GM12878 (cell line): ENCODE results near the gene MRGPRG.
"Not testable (repeated sequence)": the region's sequence is repeated elsewhere in the genome, so short reads cannot be mapped to it uniquely, and the experiment has no call there.

ENCODE experiments used
- ATF2 ChIP-seq: IDR thresholded peaks from 2 replicates; pipeline ENCODE4 v1.6.1; 2012; ENCODE audit warnings: low read length, inconsistent platforms
- BMI1 ChIP-seq: fragments of 450-650 bp; IDR thresholded peaks from 2 replicates; pipeline ENCODE4 v1.6.1; 2016; ENCODE audit warnings: mild to moderate bottlenecking, moderate library complexity, borderline replicate concordance
- CHD4 ChIP-seq: fragments of 200-600 bp; sonication (generic); IDR thresholded peaks from 2 replicates; pipeline ENCODE4 v1.6.1; 2016; ENCODE audit warnings: mild to moderate bottlenecking
- CTCF ChIP-seq, 3 experiments: IDR thresholded peaks in 2 of 3; conservative IDR thresholded peaks in 1 of 3; 2 replicates each; pipeline ENCODE4 v1.5.1; 2011; ENCODE audit warnings: low read depth in 3 of 3, low read length in 3 of 3, mild to moderate bottlenecking in 3 of 3, control low read depth in 2 of 3, moderate library complexity in 2 of 3, inconsistent platforms in 1 of 3, mixed read lengths in 1 of 3; ENCODE audit not compliant: control insufficient read depth in 2 of 3, insufficient read depth in 1 of 3; ENCODE audit errors: extremely low read depth in 1 of 3
- EP300 ChIP-seq, 2 experiments: fragments of 150-350 bp in 1 of 2; IDR thresholded peaks; 2 replicates each; pipeline ENCODE4 v1.6.1; 2011 to 2012; ENCODE audit warnings: low read depth in 2 of 2, low read length in 2 of 2, borderline replicate concordance in 1 of 2, improper control_type of control experiment in 1 of 2, inconsistent platforms in 1 of 2; ENCODE audit not compliant: control insufficient read depth in 1 of 2
- EZH2 ChIP-seq: IDR thresholded peaks from 2 replicates; pipeline ENCODE4 v1.6.1; 2012; ENCODE audit warnings: low read depth, mild to moderate bottlenecking, control low read depth, inconsistent platforms, low read length, borderline replicate concordance; ENCODE audit not compliant: control insufficient read depth
- POLR2AphosphoS5 ChIP-seq: IDR thresholded peaks from 2 replicates; pipeline ENCODE4 v1.6.1; 2011; ENCODE audit warnings: mild to moderate bottlenecking, low read length, inconsistent platforms
- STAT1 ChIP-seq: fragments of 450-650 bp; conservative IDR thresholded peaks from 2 replicates; pipeline ENCODE4 v1.6.1; 2014; ENCODE audit warnings: antibody characterized with exemption, mild to moderate bottlenecking
- TARDBP ChIP-seq: IDR thresholded peaks from 2 replicates; pipeline ENCODE4 v1.6.1; 2016; ENCODE audit warnings: borderline replicate concordance
- YY1 ChIP-seq: IDR thresholded peaks from 2 replicates; pipeline ENCODE4 v1.6.1; 2011; ENCODE audit warnings: low read depth, mild to moderate bottlenecking, low read length

- TF ChIP-seq TARDBP; CHD4; ATF2; EZH2; CTCF (IDR thresholded peaks at IDR 0.05 in 2 of 3, conservative IDR thresholded peaks at IDR 0.05 in 1 of 3; ENCODE audit: control insufficient read depth in 2 of 3, extremely low read depth in 1 of 3, insufficient read depth in 1 of 3, low read depth in 3 of 3, low read length in 3 of 3); STAT1; EP300 (IDR thresholded peaks at IDR 0.05; ENCODE audit: borderline replicate concordance in 1 of 2, control insufficient read depth in 1 of 2, low read depth in 2 of 2, low read length in 2 of 2); BMI1; YY1; POLR2AphosphoS5: not testable (repeated sequence)
Observed at GRCh38 chr11:3262548-3262947, 43.9 kb upstream of the MRGPRG start.
